Erythroblast (primary cell): ENCODE measurements around the gene ADAMTS16.

Experiments used
- GATA1 ChIP-seq: IDR thresholded peaks from 2 replicates; pipeline ENCODE4 v1.6.1; 2011; ENCODE audit warnings: low read depth, mild to moderate bottlenecking, control low read depth, low read length, moderate library complexity
- POLR2A ChIP-seq: IDR thresholded peaks from 2 replicates; pipeline ENCODE4 v1.6.1; 2011; ENCODE audit warnings: mild to moderate bottlenecking, low read length

DNA sequence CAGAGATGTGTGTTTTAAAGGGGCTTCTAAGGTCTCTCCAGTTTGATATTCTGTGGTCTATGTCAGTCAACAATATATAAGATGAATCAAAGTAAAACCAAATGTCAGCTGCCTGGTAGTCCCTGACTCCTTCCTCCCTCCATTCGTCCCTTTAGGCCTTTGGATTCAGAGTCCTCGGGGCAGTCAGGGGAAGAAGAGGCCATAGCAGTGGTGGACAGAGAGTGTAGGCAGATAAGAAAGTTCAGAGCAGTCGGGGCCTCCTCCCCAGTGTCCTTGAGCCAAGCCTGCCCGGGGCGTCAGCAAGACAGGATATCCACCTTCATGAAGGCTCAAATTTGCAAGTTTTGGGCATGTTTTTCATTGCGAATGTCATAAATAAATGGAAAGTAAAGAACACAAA, 110.6 kb downstream of the ADAMTS16 start:
- no peak for TF ChIP-seq POLR2A
- no peak for TF ChIP-seq GATA1
